GM12892 (cell line): ENCODE measurements around the gene AP3S1.
"Not testable (repeated sequence)": the region's sequence is repeated elsewhere in the genome, so short reads cannot be mapped to it uniquely, and the experiment has no call there.

ENCODE experiments used
- POLR2A ChIP-seq: IDR thresholded peaks from 2 replicates; pipeline ENCODE4 v1.6.1; 2011; ENCODE audit warnings: low read depth, low read length, control low read depth
- POLR2AphosphoS5 ChIP-seq: IDR thresholded peaks from 2 replicates; pipeline ENCODE4 v1.6.1; 2011; ENCODE audit warnings: low read depth, low read length, control low read depth
- TAF1 ChIP-seq: IDR thresholded peaks from 2 replicates; pipeline ENCODE4 v1.6.1; 2011; ENCODE audit warnings: low read depth, mild to moderate bottlenecking, control low read depth, low read length, borderline replicate concordance

- TF ChIP-seq POLR2A, TAF1, POLR2AphosphoS5: not testable (repeated sequence)
Observed at GRCh38 chr5:115885208-115885607, 43.5 kb downstream of the AP3S1 start.
